GM19468 (cell line): ENCODE results near the gene CLCNKA.
"Not testable (repeated sequence)": the region's sequence is repeated elsewhere in the genome, so short reads cannot be mapped to it uniquely, and the experiment has no call there.

Experiments
- ATAC-seq: cut with Tn5 transposase; IDR thresholded peaks from one replicate; pipeline ENCODE4 v1.9.1; 2021; ENCODE audit warnings: mild to moderate bottlenecking, moderate library complexity, moderate number of reproducible peaks; ENCODE audit not compliant: unreplicated experiment; ENCODE audit errors: extremely low read depth

Gene CLCNKA

GRCh38 chr1:15997076-15997585, 24.7 kb upstream of the CLCNKA start:
- no peak for ATAC-seq

DNA sequence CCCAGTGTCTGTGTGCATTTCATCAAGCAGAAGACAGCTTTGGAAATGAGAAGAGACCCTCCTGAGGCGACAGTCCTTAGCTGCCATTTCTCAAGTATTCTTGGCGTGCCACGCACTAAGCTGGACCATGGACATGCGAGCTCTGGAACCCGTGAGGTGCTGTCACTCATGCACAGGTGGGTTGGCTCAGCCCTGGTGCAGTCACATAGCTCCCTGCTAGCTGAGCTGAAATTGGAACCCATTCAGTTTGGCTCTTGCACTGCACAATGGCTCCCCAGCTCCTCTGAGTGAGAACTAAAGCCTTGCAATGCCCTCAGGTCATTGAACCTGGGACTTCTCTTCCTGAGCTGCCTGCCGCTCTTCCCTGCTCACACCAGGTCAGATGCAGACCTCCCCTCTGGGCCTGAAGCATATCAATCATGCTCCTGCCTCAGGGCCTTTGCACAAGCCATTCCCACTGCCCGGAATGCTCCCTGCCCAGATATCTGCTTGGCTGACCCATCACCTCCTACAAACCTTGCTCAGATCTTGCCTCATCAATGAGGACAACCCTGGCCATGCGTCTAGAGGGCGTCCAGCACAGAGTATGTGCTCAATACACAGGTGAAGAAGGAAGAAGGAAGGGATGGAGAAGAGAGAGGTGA, 24.1 kb upstream of the CLCNKA start:
- ATAC-seq: no peak

- ATAC-seq: no peak
Measured at GRCh38 chr1:15998929-15999328, 22.9 kb upstream of the CLCNKA start.

- ATAC-seq: not testable (repeated sequence)
Measured at GRCh38 chr1:16001274-16001673, 20.6 kb upstream of the CLCNKA start.

GRCh38 chr1:16005597-16005996, 16.2 kb upstream of the CLCNKA start:
- ATAC-seq: no peak

- ATAC-seq: no peak
Measured at GRCh38 chr1:16006010-16006409, 15.8 kb upstream of the CLCNKA start.

GRCh38 chr1:16006552-16007485, 15.0 kb upstream of the CLCNKA start:
- ATAC-seq: no peak

- ATAC-seq: no peak
Measured at GRCh38 chr1:16007671-16008341, 14.0 kb upstream of the CLCNKA start.

DNA sequence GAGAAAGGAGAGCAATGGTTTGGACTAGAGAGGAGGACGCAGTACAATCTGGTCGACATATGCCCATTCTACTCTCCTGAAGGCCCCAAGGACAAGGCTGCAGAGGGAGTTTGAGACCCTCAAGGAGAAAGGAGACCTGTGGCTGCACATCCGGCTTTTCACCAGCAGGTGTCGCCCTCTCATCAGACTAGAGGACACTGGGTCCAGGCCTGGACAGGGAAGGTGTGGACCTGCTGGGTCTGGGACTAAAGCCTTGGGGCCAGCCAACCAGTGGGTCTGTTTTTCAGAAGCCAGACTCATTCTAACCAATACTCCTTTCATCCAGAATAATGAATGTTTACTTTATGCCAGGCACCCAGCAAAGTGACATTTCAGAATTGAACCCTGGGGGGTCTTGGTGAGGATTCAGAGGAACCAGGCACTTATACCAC, 12.8 kb upstream of the CLCNKA start:
- no peak for ATAC-seq

DNA sequence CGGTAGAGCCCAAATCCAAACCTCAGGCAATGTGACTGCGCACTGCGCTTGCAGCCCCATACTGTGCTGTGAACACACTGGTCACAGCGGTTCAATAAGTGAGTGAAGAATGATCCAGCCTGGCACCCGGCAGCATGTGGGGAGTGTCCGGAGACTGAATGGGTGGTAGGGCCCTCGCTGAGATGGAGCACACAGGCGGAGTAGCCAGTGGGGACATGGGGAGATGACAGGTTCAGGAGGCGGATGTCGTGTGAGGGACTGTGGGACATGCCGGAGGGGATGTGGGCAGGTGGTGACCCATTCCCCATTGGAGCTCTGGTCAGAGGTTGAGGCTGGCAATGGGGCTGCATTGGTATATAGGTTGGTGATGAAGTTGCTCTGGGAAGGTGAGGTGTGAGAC, 12.2 kb upstream of the CLCNKA start:
- no peak for ATAC-seq

- ATAC-seq: no peak
Measured at GRCh38 chr1:16010837-16011236, 11.0 kb upstream of the CLCNKA start.

DNA sequence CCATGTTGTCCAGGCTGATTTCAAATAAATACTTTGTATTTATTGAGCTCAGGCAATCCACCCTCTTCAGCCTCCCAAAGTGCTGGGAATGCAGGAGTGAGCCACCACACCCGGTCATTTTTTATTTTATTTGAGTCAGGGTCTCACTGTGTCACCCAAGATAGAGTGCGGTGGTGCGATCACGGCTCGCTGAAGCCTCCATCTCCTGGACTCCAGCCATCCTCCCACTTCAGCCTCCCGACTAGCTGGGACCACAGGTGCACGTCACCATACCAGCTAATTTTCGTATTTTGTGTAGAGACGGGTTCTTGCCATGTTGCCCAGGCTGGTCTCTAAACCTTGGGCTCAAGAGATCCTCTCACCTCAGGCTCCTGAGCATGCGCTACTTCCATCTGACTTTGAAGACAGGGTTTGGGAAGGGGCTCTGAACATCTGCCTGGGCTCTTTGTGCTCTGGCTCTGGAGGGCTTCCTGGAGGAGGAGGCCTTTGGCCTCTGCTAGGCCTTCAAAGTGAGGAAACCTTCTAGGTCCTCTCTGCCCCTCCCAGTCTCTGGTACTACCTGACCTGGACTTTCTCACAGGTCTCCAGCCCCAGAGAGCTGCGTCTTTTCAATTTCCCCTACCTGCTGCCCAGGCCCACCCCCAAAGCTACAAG, 9.8 kb upstream of the CLCNKA start:
- no peak for ATAC-seq

GRCh38 chr1:16012590-16013219, 9.1 kb upstream of the CLCNKA start:
- no peak for ATAC-seq

DNA sequence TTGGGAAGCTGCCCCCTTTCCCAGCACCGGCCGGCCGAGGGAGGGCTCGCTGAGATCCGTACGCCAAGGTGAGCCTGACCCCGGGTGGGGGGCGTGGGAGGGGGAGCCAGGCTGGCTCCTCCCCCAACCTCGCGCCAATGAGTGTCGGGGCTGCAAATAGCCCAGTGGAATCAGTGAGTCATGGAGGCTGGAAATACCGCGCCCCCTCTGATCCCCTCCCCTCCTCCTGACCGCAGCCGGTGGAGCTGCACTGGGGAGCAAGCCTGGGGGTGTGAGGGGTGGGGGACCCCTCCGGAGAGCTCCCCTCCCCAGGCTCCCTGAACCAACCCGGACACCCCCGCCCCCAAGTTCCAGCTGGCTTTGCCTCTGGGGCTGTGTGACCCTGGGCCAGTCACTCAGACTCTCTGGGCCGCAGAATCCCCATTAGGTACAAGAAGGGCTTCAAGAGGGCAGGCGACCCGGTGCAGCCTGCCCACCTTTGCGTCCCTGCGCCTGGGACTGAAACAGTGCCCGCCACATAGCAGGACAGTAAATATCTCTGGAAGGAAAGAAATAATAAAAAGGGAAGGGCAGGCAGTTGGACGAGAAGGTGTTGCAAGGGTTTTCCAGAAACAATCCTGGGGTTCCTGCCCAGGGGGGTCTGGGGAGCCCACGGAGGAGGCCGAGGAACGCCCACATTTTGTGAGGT, 8.5 kb upstream of the CLCNKA start:
- ATAC-seq: no peak

DNA sequence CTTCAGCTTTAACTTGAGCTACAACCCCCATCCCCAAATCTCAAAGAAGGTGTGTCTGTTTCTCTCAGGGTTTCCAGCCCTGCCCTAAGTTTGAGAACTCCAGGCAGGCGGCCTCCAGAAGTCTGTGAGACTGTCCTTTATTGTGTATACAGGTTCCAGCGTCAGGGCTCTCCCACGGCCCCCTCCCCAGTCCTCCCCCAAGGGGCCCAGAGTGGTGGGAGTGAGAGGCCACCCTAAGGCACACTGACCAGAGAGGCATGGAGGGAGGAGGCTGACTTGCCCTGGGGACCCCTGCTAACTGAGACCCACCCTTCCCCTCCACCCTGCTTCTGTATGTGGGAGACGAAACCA, 8.0 kb upstream of the CLCNKA start:
- no peak for ATAC-seq

GRCh38 chr1:16014509-16015482, 7.0 kb upstream of the CLCNKA start:
- ATAC-seq: no peak

DNA sequence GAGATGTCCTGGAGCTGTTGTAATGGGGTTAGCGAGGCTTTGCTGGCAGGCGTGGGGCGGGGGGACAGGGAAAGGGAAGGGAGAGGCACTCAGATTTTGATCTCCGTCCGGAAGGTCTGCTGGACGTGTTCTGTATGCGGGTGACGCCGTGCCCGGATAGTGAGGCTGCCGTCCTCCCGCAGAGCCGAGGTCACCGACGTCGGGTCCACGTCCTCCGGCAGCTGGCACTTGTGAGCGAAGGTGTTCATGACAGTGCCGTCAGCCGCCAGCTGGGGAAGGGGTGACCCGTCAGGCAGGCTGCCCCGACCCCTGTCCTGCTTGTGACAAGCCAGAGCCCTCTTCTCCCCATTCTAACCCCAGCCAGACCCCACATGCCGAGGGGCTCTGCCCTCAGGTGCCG, 6.3 kb upstream of the CLCNKA start:
- ATAC-seq: no peak
